HG03460 (cell line): ENCODE data around the gene SERPINB7.

Experiments
- ATAC-seq: cut with Tn5 transposase; IDR thresholded peaks from one replicate; pipeline ENCODE4 v1.9.1; 2021; ENCODE audit not compliant: unreplicated experiment

Gene SERPINB7

GRCh38 chr18:63837590-63837989 is 62.4 kb downstream of the SERPINB7 start:
- ATAC-seq, result no peak

GRCh38 chr18:63843008-63843407 is 67.8 kb downstream of the SERPINB7 start:
- ATAC-seq, result no peak

- peak; percentile 73 for ATAC-seq
Measured at GRCh38 chr18:63844254-63844653, 69.0 kb downstream of the SERPINB7 start.

DNA sequence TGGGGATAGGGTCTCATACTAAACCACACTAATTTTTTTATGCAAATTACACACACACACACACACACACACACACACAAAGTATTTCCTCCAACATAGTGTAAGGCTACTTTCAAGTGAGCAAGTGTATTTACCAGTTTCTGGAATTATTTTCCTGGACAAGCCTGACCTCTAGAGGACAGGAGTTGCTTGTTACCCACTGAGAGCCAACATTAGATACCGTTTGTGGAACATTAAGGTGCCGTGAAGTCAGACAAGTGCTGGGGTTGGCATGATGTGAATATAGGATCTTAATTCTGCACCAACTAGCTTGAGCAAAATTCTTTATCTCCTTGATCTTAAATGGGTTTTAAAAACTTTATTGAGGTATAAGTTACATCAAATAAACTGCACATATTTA is 72.9 kb downstream of the SERPINB7 start:
- no peak for ATAC-seq

DNA sequence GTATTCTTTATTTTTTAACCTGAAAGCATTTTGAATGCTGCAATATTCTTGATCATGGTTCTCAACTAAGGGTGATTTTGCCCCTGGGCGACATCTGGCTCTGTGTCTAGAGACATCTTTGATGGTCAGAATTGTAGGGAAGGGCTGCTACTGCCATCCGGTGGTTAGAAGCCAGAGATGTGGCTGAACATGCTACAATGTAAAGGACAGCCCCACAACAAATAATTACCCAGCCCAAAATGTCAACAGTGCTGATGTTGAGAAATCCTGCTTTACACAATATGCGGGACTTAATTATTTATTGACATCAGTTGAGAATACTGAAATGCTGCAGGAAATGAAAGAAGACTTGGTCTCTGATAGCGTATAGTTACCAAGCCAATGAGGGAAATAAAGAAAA is 74.8 kb downstream of the SERPINB7 start:
- ATAC-seq, result peak; percentile 83

DNA sequence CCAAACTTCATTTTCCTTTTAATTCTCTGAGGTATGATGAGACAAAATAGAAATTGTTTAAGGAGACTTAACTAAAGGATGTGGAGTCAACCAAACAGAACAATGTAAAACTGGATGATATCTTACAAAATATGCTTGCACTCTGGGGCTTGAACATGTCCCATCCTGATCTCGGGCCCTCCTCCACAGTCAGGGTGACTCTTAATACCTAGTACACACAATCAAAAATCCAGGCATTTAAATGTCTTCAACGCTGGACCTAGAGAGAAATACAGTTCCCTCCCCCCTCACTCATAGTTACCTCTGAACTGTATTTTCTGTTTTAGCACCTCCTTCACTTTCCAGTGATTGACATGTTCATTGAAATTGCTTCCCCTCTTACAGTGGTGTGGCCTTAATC is 75.4 kb downstream of the SERPINB7 start:
- ATAC-seq, result no peak
